WTC11 (cell line): ENCODE results near the gene HHIPL1. TPM values are rescaled to one million over a fixed set of nuclear protein-coding genes. Genes with fewer than 3 reads are reported as not detected.
A peak's percentile ranks its signal among the peaks of the same experiment; 100 is the strongest.

ENCODE experiments used
- ATF1 ChIP-seq: sonication (generic); formaldehyde crosslinking; IDR thresholded peaks from 2 replicates; pipeline ENCODE4 v1.8.1; 2023; ENCODE audit warnings: mild to moderate bottlenecking, moderate library complexity, missing genetic modification reagents
- ATF2 ChIP-seq: sonication (generic); formaldehyde crosslinking; IDR thresholded peaks from 2 replicates; pipeline ENCODE4 v1.8.1; 2022; ENCODE audit warnings: low read depth, missing genetic modification reagents, borderline replicate concordance
- CDX4 ChIP-seq: fragments of 250-450 bp; sonication (Bioruptor Pico); IDR thresholded peaks from 2 replicates; pipeline ENCODE4 v1.9.0; 2021; ENCODE audit warnings: moderate library complexity, mild to moderate bottlenecking, inconsistent platforms, borderline replicate concordance
- ELF4 ChIP-seq: sonication (generic); formaldehyde crosslinking; IDR thresholded peaks from 2 replicates; pipeline ENCODE4 v1.8.1; 2022; ENCODE audit warnings: low read depth, mild to moderate bottlenecking, moderate library complexity, missing genetic modification reagents
- ETV6 ChIP-seq: sonication (generic); formaldehyde crosslinking; IDR thresholded peaks from 2 replicates; pipeline ENCODE4 v1.8.1; 2022; ENCODE audit warnings: mild to moderate bottlenecking, missing genetic modification reagents
- FOXJ3 ChIP-seq: sonication (generic); formaldehyde crosslinking; IDR thresholded peaks from 2 replicates; pipeline ENCODE4 v1.9.0; 2021; ENCODE audit warnings: missing genetic modification reagents, mild to moderate bottlenecking, borderline replicate concordance
- FOXP4 ChIP-seq: sonication (generic); formaldehyde crosslinking; IDR thresholded peaks from 2 replicates; pipeline ENCODE4 v1.8.0; 2022; ENCODE audit warnings: mild to moderate bottlenecking, missing genetic modification reagents
- GABPB1 ChIP-seq: sonication (generic); formaldehyde crosslinking; IDR thresholded peaks from 2 replicates; pipeline ENCODE4 v1.8.1; 2023; ENCODE audit warnings: mild to moderate bottlenecking, missing genetic modification reagents
- MLX ChIP-seq: sonication (generic); formaldehyde crosslinking; IDR thresholded peaks from 2 replicates; pipeline ENCODE4 v1.8.1; 2023; ENCODE audit warnings: mild to moderate bottlenecking, missing genetic modification reagents, moderate library complexity
- NFYB ChIP-seq: sonication (generic); formaldehyde crosslinking; conservative IDR thresholded peaks from 2 replicates; pipeline ENCODE4 v1.8.0; 2022; ENCODE audit warnings: low read depth, missing genetic modification reagents
- NR2C2 ChIP-seq: sonication (generic); formaldehyde crosslinking; IDR thresholded peaks from 2 replicates; pipeline ENCODE4 v1.8.0; 2022; ENCODE audit warnings: mild to moderate bottlenecking, missing genetic modification reagents
- OVOL2 ChIP-seq: fragments of 250-450 bp; sonication (Bioruptor Pico); IDR thresholded peaks from 2 replicates; pipeline ENCODE4 v1.9.0; 2021; ENCODE audit warnings: mild to moderate bottlenecking, borderline replicate concordance
- PRDM15 ChIP-seq: sonication (generic); formaldehyde crosslinking; IDR thresholded peaks from 2 replicates; pipeline ENCODE4 v1.8.0; 2022; ENCODE audit warnings: missing genetic modification reagents
- SMAD3 ChIP-seq: sonication (generic); formaldehyde crosslinking; IDR thresholded peaks from 2 replicates; pipeline ENCODE4 v1.8.0; 2022; ENCODE audit warnings: missing genetic modification reagents, mild to moderate bottlenecking, borderline replicate concordance
- SMAD4 ChIP-seq: sonication (generic); formaldehyde crosslinking; IDR thresholded peaks from 2 replicates; pipeline ENCODE4 v1.8.0; 2022; ENCODE audit warnings: mild to moderate bottlenecking, missing genetic modification reagents
- SOX15 ChIP-seq: fragments of 250-450 bp; sonication (Bioruptor Pico); IDR thresholded peaks from 2 replicates; pipeline ENCODE4 v1.9.0; 2021; ENCODE audit warnings: mild to moderate bottlenecking
- STAT6 ChIP-seq: sonication (generic); formaldehyde crosslinking; conservative IDR thresholded peaks from 2 replicates; pipeline ENCODE4 v1.8.1; 2023; ENCODE audit warnings: mild to moderate bottlenecking, low read depth, missing genetic modification reagents, moderate library complexity
- TCF7 ChIP-seq: sonication (generic); formaldehyde crosslinking; IDR thresholded peaks from 2 replicates; pipeline ENCODE4 v1.8.0; 2022; ENCODE audit warnings: mild to moderate bottlenecking, low read depth, missing genetic modification reagents, moderate library complexity
- TEAD1 ChIP-seq: sonication (generic); formaldehyde crosslinking; IDR thresholded peaks from 2 replicates; pipeline ENCODE4 v1.8.0; 2022; ENCODE audit warnings: mild to moderate bottlenecking, missing genetic modification reagents
- ZMAT4 ChIP-seq: fragments of 250-450 bp; sonication (Bioruptor Pico); IDR thresholded peaks from 2 replicates; pipeline ENCODE4 v1.9.0; 2021; ENCODE audit warnings: mild to moderate bottlenecking
- ZNF138 ChIP-seq: sonication (generic); formaldehyde crosslinking; conservative IDR thresholded peaks from 2 replicates; pipeline ENCODE4 v1.8.1; 2022; ENCODE audit warnings: mild to moderate bottlenecking, moderate library complexity, missing genetic modification reagents
- ZNF232 ChIP-seq: sonication (generic); formaldehyde crosslinking; IDR thresholded peaks from 2 replicates; pipeline ENCODE4 v1.8.0; 2022; ENCODE audit warnings: mild to moderate bottlenecking, missing genetic modification reagents
- ZNF263 ChIP-seq: sonication (generic); formaldehyde crosslinking; IDR thresholded peaks from 2 replicates; pipeline ENCODE4 v1.8.1; 2022; ENCODE audit warnings: low read depth, mild to moderate bottlenecking, moderate library complexity, missing genetic modification reagents
- ZNF512 ChIP-seq: sonication (generic); formaldehyde crosslinking; IDR thresholded peaks from 2 replicates; pipeline ENCODE4 v1.8.1; 2022; ENCODE audit warnings: missing genetic modification reagents, borderline replicate concordance
- ZSCAN18 ChIP-seq: fragments of 250-450 bp; sonication (Bioruptor Pico); IDR thresholded peaks from 2 replicates; pipeline ENCODE4 v2.1.2; 2022; ENCODE audit warnings: mild to moderate bottlenecking, moderate library complexity
- total RNA-seq: library from RNA; stranded (reverse); gene quantifications from 3 replicates; pipeline ENCODE4 v1.2.3, GENCODE V29; 2021

HHIPL1 gene
- total RNA-seq, 1 experiment from 2014 or later = 1.5 TPM

GRCh38 chr14:99659333-99659741 lies 14.4 kb downstream of the HHIPL1 start (continued):
- no peak for TF ChIP-seq TEAD1 (CRISPR knock-in tag)
- no peak for TF ChIP-seq SOX15 (CRISPR knock-in tag)
- 0 out of 2 replicates have a peak, but pooled peaks have one; percentile 29 for TF ChIP-seq ATF2 (CRISPR knock-in tag)
- TF ChIP-seq OVOL2 = no peak
- TF ChIP-seq ELF4 = no peak
- TF ChIP-seq GABPB1 (CRISPR knock-in tag) = no peak
- TF ChIP-seq CDX4 (CRISPR knock-in tag) = no peak
- TF ChIP-seq ETV6 (CRISPR knock-in tag) = peak; percentile 48; the same call in 1 of the 2 replicates
- TF ChIP-seq ATF1 (CRISPR knock-in tag) = no peak
- TF ChIP-seq SMAD4 (CRISPR knock-in tag) = no peak
- peak; percentile 25; the same call in 1 of the 2 replicates for TF ChIP-seq NFYB (CRISPR knock-in tag)
- no peak for TF ChIP-seq FOXJ3 (CRISPR knock-in tag)
- peak; percentile 37; the same call in 1 of the 2 replicates for TF ChIP-seq NR2C2
- TF ChIP-seq STAT6 (CRISPR knock-in tag) = no peak
- peak; percentile 66; the same call in 1 of the 2 replicates for TF ChIP-seq FOXP4 (CRISPR knock-in tag)
- TF ChIP-seq MLX = no peak
- no peak for TF ChIP-seq SMAD3 (CRISPR knock-in tag)
- TF ChIP-seq ZMAT4 (CRISPR knock-in tag) = no peak
- TF ChIP-seq ZNF263 (CRISPR knock-in tag) = no peak
- peak; percentile 80; the same call in 1 of the 2 replicates for TF ChIP-seq TCF7 (CRISPR knock-in tag)
- no peak for TF ChIP-seq ZSCAN18 (CRISPR knock-in tag)
- no peak; the same call in 1 of the 2 replicates for TF ChIP-seq PRDM15
- no peak for TF ChIP-seq ZNF512
- no peak for TF ChIP-seq ZNF138
- TF ChIP-seq ZNF232 (CRISPR knock-in tag) = no peak
